HCT116 (cell line): ENCODE measurements around the gene PSPC1. TPM values are rescaled to one million over a fixed set of nuclear protein-coding genes. Genes with fewer than 3 reads are reported as not detected.

Experiments used
- ATAC-seq: fragments of 200-7000 bp; cut with Tn5 transposase; 2 replicates; pipeline ENCODE4 v1.9.1; 2020; ENCODE audit warnings: mild to moderate bottlenecking, moderate library complexity
- BruUV-seq: library from RNA; stranded (reverse); fragments of 400-500 nt; replicated peaks from 2 replicates; lab custom pipeline; 2021; lab: Mats Ljungman, UMichigan
- CTCF ChIA-PET: fragments of 300-600 bp; sonication (Branson Sonifier 250); formaldehyde crosslinking; loops from one replicate; lab custom pipeline; 2021; ENCODE audit warnings: antibody characterized with exemption; lab: Charles Lee
- POLR2A ChIA-PET: fragments of 300-600, 350-600 bp; sonication (Branson Sonifier 250); formaldehyde crosslinking; loops from one replicate; lab custom pipeline; 2021; ENCODE audit warnings: antibody characterized with exemption; lab: Charles Lee
- RAD21 ChIA-PET, 2 experiments: fragments of 300-600 bp; sonication (Branson Sonifier 250); formaldehyde crosslinking; loops; one replicate each; lab custom pipeline; 2023; ENCODE audit warnings: low total read pairs in 2 of 2; ENCODE audit not compliant: uncharacterized antibody in 2 of 2, unreplicated experiment in 2 of 2, low non-redundant PET in 1 of 2; lab: Charles Lee
- DNase-seq: peaks from one replicate; pipeline ENCODE4 v3.0.0-alpha.2; 2010; ENCODE audit warnings: low read depth, low spot score
- H2AFZ ChIP-seq: fragments of 200-600 bp; shearing (Covaris generic), sonication (generic); 2 replicates; pipeline ENCODE4 v1.6.1; 2017; ENCODE audit warnings: low read depth, mixed run types, mixed read lengths, antibody characterized with exemption, low read length; ENCODE audit not compliant: poor library complexity, severe bottlenecking
- H3K27ac ChIP-seq: 2 replicates; pipeline ENCODE4 v1.5.1; 2012; ENCODE audit warnings: low read depth, low read length
- H3K27me3 ChIP-seq: fragments of 200-600 bp; sonication (generic); 2 replicates; pipeline ENCODE4 v1.6.1; 2016; ENCODE audit warnings: mixed run types, low read length, mixed read lengths; ENCODE audit not compliant: insufficient read depth
- H3K36me3 ChIP-seq, 2 experiments: fragments of 200-500 bp in 1 of 2; fragments of 200-600 bp in 1 of 2; sonication (Bioruptor generic) in 1 of 2; sonication (generic) in 1 of 2; 2 replicates each; pipeline versions ENCODE4 v1.5.1 to v1.6.1; 2014 to 2016; ENCODE audit warnings: low read length in 2 of 2, inconsistent platforms in 1 of 2, mixed read lengths in 1 of 2, mixed run types in 1 of 2; ENCODE audit not compliant: insufficient read depth in 2 of 2, control insufficient read depth in 1 of 2
- H3K4me1 ChIP-seq, 2 experiments: fragments of 200-600 bp in 1 of 2; sonication (generic) in 1 of 2; 2 replicates each; pipeline versions ENCODE4 v1.5.1 to v1.6.1; 2012 to 2017; ENCODE audit warnings: low read length in 2 of 2, inconsistent platforms in 1 of 2, mild to moderate bottlenecking in 1 of 2, mixed read lengths in 1 of 2, mixed run types in 1 of 2, moderate library complexity in 1 of 2; ENCODE audit not compliant: insufficient read depth in 2 of 2, control insufficient read depth in 1 of 2
- H3K4me2 ChIP-seq: fragments of 200-600 bp; sonication (generic); 2 replicates; pipeline ENCODE4 v1.6.1; 2017; ENCODE audit warnings: mixed run types, low read length, mixed read lengths
- H3K4me3 ChIP-seq, 2 experiments: fragments of 200-600 bp in 1 of 2; sonication (generic) in 1 of 2; replicated peaks in 1 of 2; 2 replicates each; pipeline ENCODE4 v1.5.1; 2011 to 2016; ENCODE audit warnings: low read length in 2 of 2, control low read depth in 1 of 2, low read depth in 1 of 2, mild to moderate bottlenecking in 1 of 2, mixed read lengths in 1 of 2, mixed run types in 1 of 2
- H3K79me2 ChIP-seq: fragments of 200-600 bp; sonication (generic); 2 replicates; pipeline ENCODE4 v1.6.1; 2017; ENCODE audit warnings: mild to moderate bottlenecking, mixed run types, low read length, moderate library complexity, mixed read lengths; ENCODE audit not compliant: insufficient read depth
- H3K9ac ChIP-seq: fragments of 200-600 bp; sonication (generic); 2 replicates; pipeline ENCODE4 v1.6.1; 2016; ENCODE audit warnings: low read length, mixed read lengths
- H3K9me2 ChIP-seq: fragments of 200-600 bp; sonication (generic), shearing (Covaris generic); 2 replicates; pipeline ENCODE4 v1.6.1; 2017; ENCODE audit warnings: mixed run types, mild to moderate bottlenecking, moderate library complexity; ENCODE audit not compliant: insufficient read depth
- H3K9me3 ChIP-seq, 2 experiments: fragments of 200-500 bp in 1 of 2; fragments of 200-600 bp in 1 of 2; sonication (Bioruptor generic) in 1 of 2; sonication (generic) in 1 of 2; 2 replicates each; pipeline ENCODE4 v1.6.1; 2014 to 2017; ENCODE audit warnings: low read length in 2 of 2, mixed read lengths in 2 of 2, inconsistent platforms in 1 of 2, low read depth in 1 of 2, mild to moderate bottlenecking in 1 of 2, mixed run types in 1 of 2, moderate library complexity in 1 of 2; ENCODE audit not compliant: control insufficient read depth in 1 of 2, insufficient read depth in 1 of 2
- H4K20me1 ChIP-seq: fragments of 200-600 bp; sonication (generic), shearing (Covaris generic); 2 replicates; pipeline ENCODE4 v1.6.1; 2017; ENCODE audit warnings: mixed run types, mild to moderate bottlenecking, moderate library complexity; ENCODE audit not compliant: insufficient read depth
- ATF3 ChIP-seq: IDR thresholded peaks from 2 replicates; pipeline ENCODE4 v1.6.1; 2012
- CBX3 ChIP-seq: IDR thresholded peaks from 2 replicates; pipeline ENCODE4 v1.6.1; 2012; ENCODE audit warnings: low read depth
- CEBPB ChIP-seq: IDR thresholded peaks from 2 replicates; pipeline ENCODE4 v1.6.1; 2012; ENCODE audit warnings: low read depth
- ELF1 ChIP-seq: IDR thresholded peaks from 2 replicates; pipeline ENCODE4 v1.6.1; 2012; ENCODE audit warnings: low read depth, borderline replicate concordance
- EZH2 ChIP-seq: fragments of 200-600 bp; sonication (generic); IDR thresholded peaks from 2 replicates; pipeline ENCODE4 v1.6.1; 2017; ENCODE audit warnings: antibody characterized with exemption, mixed run types
- EZH2phosphoT487 ChIP-seq: fragments of 200-600 bp; IDR thresholded peaks from 2 replicates; pipeline ENCODE4 v1.6.1; 2018; ENCODE audit warnings: antibody characterized with exemption, borderline replicate concordance
- JUND ChIP-seq: IDR thresholded peaks from 2 replicates; pipeline ENCODE4 v1.6.1; 2012
- POLR2A ChIP-seq: IDR thresholded peaks from 2 replicates; pipeline ENCODE4 v1.7.0; 2011; ENCODE audit warnings: borderline replicate concordance; ENCODE audit not compliant: insufficient read depth, insufficient read length; ENCODE audit errors: extremely low read depth
- POLR2AphosphoS5 ChIP-seq: IDR thresholded peaks from 2 replicates; pipeline ENCODE4 v1.6.1; 2011; ENCODE audit warnings: mild to moderate bottlenecking, low read depth, low read length, moderate library complexity
- REST ChIP-seq: IDR thresholded peaks from 2 replicates; pipeline ENCODE4 v1.6.1; 2012; ENCODE audit warnings: low read depth
- SP1 ChIP-seq: IDR thresholded peaks from 2 replicates; pipeline ENCODE4 v1.6.1; 2012; ENCODE audit warnings: low read depth
- SRF ChIP-seq: IDR thresholded peaks from 2 replicates; pipeline ENCODE4 v1.6.1; 2012; ENCODE audit warnings: low read depth
- TCF7L2 ChIP-seq: IDR thresholded peaks from 2 replicates; pipeline ENCODE4 v1.7.0; 2011; ENCODE audit warnings: borderline replicate concordance, inconsistent platforms; ENCODE audit not compliant: insufficient read depth, insufficient read length; ENCODE audit errors: extremely low read depth
- YY1 ChIP-seq: IDR thresholded peaks from 2 replicates; pipeline ENCODE4 v1.6.1; 2011; ENCODE audit warnings: low read length, low read depth, moderate library complexity, mild to moderate bottlenecking; ENCODE audit not compliant: insufficient replicate concordance; ENCODE audit errors: extremely low read depth
- ZBTB33 ChIP-seq: IDR thresholded peaks from 2 replicates; pipeline ENCODE4 v1.6.1; 2011; ENCODE audit warnings: mild to moderate bottlenecking, low read length, moderate library complexity; ENCODE audit not compliant: insufficient replicate concordance; ENCODE audit errors: extremely low read depth
- ZNF274 ChIP-seq: fragments of 200-500 bp; sonication (Bioruptor generic); IDR thresholded peaks from 2 replicates; pipeline ENCODE4 v1.6.1; 2014; ENCODE audit warnings: mild to moderate bottlenecking, low read depth, low read length, inconsistent platforms
- intact Hi-C: fragments of 100-400 bp; cut with micrococcal nuclease; formaldehyde crosslinking; loops from 2 replicates; pipeline ENCODE4 v1.10.0; 2022
- total RNA-seq: library from RNA; stranded (reverse); gene quantifications from one replicate; pipeline ENCODE4 v1.2.1, GENCODE V29; 2021; ENCODE audit not compliant: unreplicated experiment

PSPC1 gene
- total RNA-seq, 1 experiment from 2014 or later, result 57.7 TPM

- DNase-seq (no peak), ATAC-seq (no peak)
- Histone ChIP-seq H3K4me2 (no peak overlapping the region), H3K79me2 (no peaks in the 10 kb centered on the region), H4K20me1 (no peaks in the 10 kb centered on the region; the same call in 1 of the 2 replicates), H3K36me3 (peaks cover 36 to 43% of the 10 kb centered on the region in 2 experiments), H3K27ac (no peak overlapping the region), H3K4me3 (no peak overlapping the region), H3K9ac (no peak overlapping the region), H3K4me1 (no peaks in the 10 kb centered on the region), H2AFZ (no peak overlapping the region), H3K9me2 (no peaks in the 10 kb centered on the region), H3K9me3 (no peaks in the 10 kb centered on the region), H3K27me3 (no peaks in the 10 kb centered on the region)
- ChIA-PET CTCF (no interaction called here), POLR2A (no interaction called here), RAD21 (no interaction called here)
- no peak for TF ChIP-seq SP1
- TF ChIP-seq CBX3, result no peak
- TF ChIP-seq EZH2, result no peak
- no peak for TF ChIP-seq REST
- TF ChIP-seq ATF3, result no peak
- no peak for TF ChIP-seq YY1
- TF ChIP-seq ELF1, result no peak
- no peak for TF ChIP-seq JUND
- TF ChIP-seq CEBPB, result no peak
- no peak for TF ChIP-seq EZH2phosphoT487
- no peak for TF ChIP-seq TCF7L2
- TF ChIP-seq POLR2A, result no peak
- no peak for TF ChIP-seq ZBTB33
- no peak for TF ChIP-seq SRF
- no peak for TF ChIP-seq ZNF274
- no peak for TF ChIP-seq POLR2AphosphoS5
- no TSS peak for BruUV-seq
- intact Hi-C loops, result no loop called here
These were observed 109.0 kb downstream of the PSPC1 start for GRCh38 chr13:19673473-19674430.
